ENCODE data around the gene MECR.

DNA sequence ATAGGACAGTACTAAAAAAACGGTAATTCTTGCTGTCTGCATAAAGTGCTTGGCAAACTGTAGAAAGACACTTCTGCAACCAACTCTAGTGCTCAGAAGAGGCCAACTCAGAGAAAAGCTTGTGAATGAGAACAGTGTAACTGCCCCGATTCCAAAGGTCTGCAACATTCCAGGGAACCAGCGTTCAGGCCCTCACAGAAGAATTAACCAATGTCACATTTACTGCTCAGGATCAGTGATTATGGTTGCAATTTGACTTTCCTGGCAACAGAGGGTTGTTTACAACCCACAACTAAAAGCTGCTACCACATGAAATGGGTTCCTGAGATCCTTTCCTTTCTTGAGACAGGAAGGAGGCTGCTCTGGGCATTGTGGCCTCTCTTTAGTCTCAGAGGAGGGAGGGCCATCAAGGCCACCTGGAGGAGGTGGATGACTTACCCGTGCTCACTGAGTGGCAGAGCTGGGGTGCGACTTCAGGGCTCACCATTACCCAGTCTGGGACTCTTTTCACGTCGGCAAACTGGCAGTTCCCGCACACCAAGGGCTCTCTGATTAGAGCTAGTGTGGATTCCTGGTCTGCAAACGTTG is 64.3 kb downstream of the MECR start:
- TF ChIP-seq POLR2A (IDR thresholded peaks at IDR 0.05; ENCODE audit: low read depth, low read length) (peak; percentile 44; the same call in 1 of the 2 replicates), POLR2AphosphoS5 (IDR thresholded peaks at IDR 0.05; ENCODE audit: low read depth, low read length) (no peak)

Data from GM12892 (cell line).